BLaER1 treated with 17β-estradiol and CSF1 and Interleukin-3, amounts not matched to agents 10 nM and 100 nM (cell line): ENCODE results near the gene SLC35D2.
"Not testable (repeated sequence)": the region's sequence is repeated elsewhere in the genome, so short reads cannot be mapped to it uniquely, and the experiment has no call there.

Experiments
- H3K27ac ChIP-seq, 11 experiments: shearing (Covaris generic); formaldehyde crosslinking; 2 replicates each; pipeline ENCODE4 v1.8.1; 2022
- H3K27me3 ChIP-seq, 11 experiments: shearing (Covaris generic); formaldehyde crosslinking; 2 replicates each; pipeline ENCODE4 v1.8.1; 2022
- H3K36me3 ChIP-seq, 11 experiments: shearing (Covaris generic); formaldehyde crosslinking; 2 replicates each; pipeline ENCODE4 v1.8.1; 2022
- H3K4me1 ChIP-seq, 10 experiments: shearing (Covaris generic); formaldehyde crosslinking; 2 replicates each; pipeline ENCODE4 v1.8.1; 2022
- H3K4me2 ChIP-seq, 11 experiments: shearing (Covaris generic); formaldehyde crosslinking; 2 replicates each; pipeline ENCODE4 v1.8.1; 2022
- H3K4me3 ChIP-seq, 10 experiments: shearing (Covaris generic); formaldehyde crosslinking; 2 replicates each; pipeline ENCODE4 v1.8.1; 2022
- H3K9ac ChIP-seq, 11 experiments: shearing (Covaris generic); formaldehyde crosslinking; 2 replicates each; pipeline ENCODE4 v1.8.1; 2022
- H3K9me3 ChIP-seq, 11 experiments: shearing (Covaris generic); formaldehyde crosslinking; replicated peaks in 1 of 11; 2 replicates each; pipeline ENCODE4 v1.8.1; 2022
- H4K20me1 ChIP-seq, 11 experiments: shearing (Covaris generic); formaldehyde crosslinking; 2 replicates each; pipeline ENCODE4 v1.8.1; 2022
- Cebpa-rat ChIP-seq, 11 experiments: shearing (Covaris generic); IDR thresholded peaks; 2 replicates each; pipeline ENCODE4 v1.8.1; 2022

SLC35D2 gene

DNA sequence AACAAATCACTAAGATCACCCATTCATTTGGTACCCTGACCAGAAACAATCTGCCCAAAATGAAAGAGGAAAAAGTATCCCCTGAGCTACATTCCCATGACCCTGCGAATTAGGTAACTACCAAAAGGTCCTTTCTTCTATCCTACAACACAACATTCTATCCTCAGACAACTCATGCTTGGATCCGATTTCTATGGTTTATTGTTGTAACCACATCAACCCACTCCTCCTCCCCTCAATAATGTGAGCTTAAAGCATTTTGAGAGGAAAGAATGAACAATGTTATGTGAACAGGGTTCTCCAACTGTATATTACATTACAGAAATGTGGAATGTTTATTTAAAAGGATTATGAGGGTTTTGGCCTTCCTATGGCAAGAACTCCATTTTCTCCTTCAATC, 4.0 kb downstream of the SLC35D2 start:
- Histone ChIP-seq H4K20me1 (no peaks in the 10 kb centered on the region; a peak in 3 of 22 replicates), H3K9me3 (no peaks in the 10 kb centered on the region), H3K4me2 (no peak overlapping the region), H3K27ac (no peak overlapping the region), H3K27me3 (peaks cover 11 to 21% (median 19%) of the 10 kb centered on the region in 11 experiments; a peak in 20 of 22 replicates), H3K9ac (no peak overlapping the region), H3K4me3 (no peak overlapping the region), H3K4me1 (peaks cover 0 to 16% (median 9%) of the 10 kb centered on the region in 10 experiments; a peak in 13 of 20 replicates), H3K36me3 (peaks cover 0 to 6% (median 0%) of the 10 kb centered on the region in 11 experiments; a peak in 2 of 22 replicates)
- TF ChIP-seq Cebpa-rat (IDR thresholded peaks at IDR 0.05) = no peak

DNA sequence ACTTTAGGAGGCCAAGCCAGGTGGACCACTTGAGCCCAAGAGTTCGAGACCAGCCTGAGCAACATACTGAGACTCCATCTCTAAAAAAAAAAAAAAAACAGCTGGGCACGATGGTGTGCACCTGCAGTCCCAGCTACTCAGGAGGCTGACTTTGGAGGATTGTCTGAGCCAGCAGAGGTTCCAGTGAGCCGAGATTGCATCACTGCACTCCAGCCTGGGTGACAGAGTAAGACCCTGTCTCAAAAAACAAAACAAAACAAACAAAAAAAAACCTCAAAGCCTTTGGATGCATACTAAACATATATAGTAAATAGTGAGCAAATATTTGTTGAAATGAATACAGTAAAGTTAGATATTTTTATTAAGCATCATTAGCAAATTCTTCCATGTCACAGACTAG, 5.3 kb downstream of the SLC35D2 start:
- H3K27me3 ChIP-seq = peaks cover 4 to 8% (median 7%) of the 10 kb centered on the region in 11 experiments; a peak in 18 of 22 replicates
- H3K4me1 ChIP-seq = peaks cover 0 to 14% (median 0%) of the 10 kb centered on the region in 10 experiments; a peak in 3 of 20 replicates
- no peak for TF ChIP-seq Cebpa-rat (IDR thresholded peaks at IDR 0.05)
- H3K9ac ChIP-seq = no peak overlapping the region
- H3K36me3 ChIP-seq = no peaks in the 10 kb centered on the region
- H3K4me2 ChIP-seq = no peak overlapping the region
- H3K4me3 ChIP-seq = no peak overlapping the region
- H3K27ac ChIP-seq = no peak overlapping the region
- H3K9me3 ChIP-seq = no peaks in the 10 kb centered on the region
- no peaks in the 10 kb centered on the region; a peak in 1 of 22 replicates for H4K20me1 ChIP-seq

DNA sequence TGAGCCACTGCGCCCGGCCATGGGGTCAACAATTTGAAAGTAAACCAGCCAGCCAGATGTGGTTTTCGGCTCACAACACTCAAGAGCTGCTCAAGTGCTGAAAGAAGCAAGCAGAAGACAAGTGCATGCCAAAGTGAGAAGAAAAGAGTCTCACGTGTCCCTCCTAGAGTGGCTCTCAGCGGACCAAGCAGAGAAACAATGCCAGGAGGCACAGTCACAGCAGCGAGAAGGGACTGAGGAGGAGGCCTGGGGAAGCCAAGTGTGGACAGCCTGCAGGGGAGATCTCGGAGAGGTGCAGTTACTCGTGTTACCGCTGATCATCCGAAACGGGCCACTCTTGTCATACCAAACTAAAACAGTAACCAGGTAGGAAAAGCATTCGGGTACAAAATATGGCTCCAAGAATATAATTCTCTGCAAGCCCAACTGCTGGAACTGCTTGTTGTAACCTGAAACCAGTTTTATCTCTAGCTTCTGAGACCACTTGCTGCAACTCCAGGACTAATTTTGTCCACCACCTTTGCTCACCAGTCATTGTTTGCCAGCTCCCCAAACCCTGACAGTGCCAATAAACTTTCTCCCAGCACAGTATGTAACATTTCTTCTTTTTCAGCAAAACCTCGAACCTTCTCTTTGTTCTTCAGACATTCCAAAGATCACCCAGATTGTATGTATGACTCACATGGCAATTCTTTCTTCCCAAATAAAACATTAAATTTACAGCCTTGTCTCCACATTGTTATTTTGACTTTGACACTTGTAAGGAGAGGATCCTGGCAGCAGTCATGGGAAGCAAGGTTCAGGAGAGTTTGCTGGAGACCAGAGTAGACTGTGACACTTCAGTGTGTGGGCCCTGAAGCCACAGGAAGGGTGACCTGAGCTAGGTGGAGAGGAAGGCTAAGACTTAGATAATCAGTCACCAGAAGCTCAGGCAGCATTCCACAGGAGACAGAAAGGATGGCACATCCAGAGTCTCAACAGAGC, 6.3 kb downstream of the SLC35D2 start:
- no peaks in the 10 kb centered on the region for H3K27me3 ChIP-seq
- no peak overlapping the region for H3K4me2 ChIP-seq
- no peaks in the 10 kb centered on the region for H4K20me1 ChIP-seq
- no peak overlapping the region for H3K9ac ChIP-seq
- no peak for TF ChIP-seq Cebpa-rat (IDR thresholded peaks at IDR 0.05)
- H3K36me3 ChIP-seq = no peaks in the 10 kb centered on the region
- H3K4me1 ChIP-seq = peaks cover 0 to 4% (median 0%) of the 10 kb centered on the region in 10 experiments; a peak in 2 of 20 replicates
- H3K4me3 ChIP-seq = no peak overlapping the region
- H3K27ac ChIP-seq = no peak overlapping the region
- H3K9me3 ChIP-seq = no peaks in the 10 kb centered on the region

DNA sequence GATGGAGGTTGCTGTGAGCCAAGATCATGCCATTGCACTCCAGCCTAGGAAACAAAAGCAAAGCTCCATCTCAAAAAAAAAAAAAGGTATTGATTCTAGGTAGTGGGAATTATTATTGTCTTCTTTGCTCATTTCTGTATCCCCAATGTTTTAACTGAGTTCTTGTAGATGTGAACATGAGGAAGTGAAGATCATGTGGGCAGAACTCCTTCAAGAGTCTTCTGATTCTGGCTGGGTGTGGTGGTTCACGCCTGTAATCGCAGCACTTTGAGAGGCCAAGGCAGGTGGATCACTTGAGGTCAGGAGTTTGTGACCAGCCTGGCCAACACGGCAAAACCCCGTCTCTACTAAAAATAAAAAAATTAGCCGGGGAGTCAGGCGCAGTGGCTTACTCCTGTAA, 8.0 kb downstream of the SLC35D2 start:
- not testable (repeated sequence) for H3K27me3 ChIP-seq, H3K4me3 ChIP-seq, H3K9ac ChIP-seq, H3K36me3 ChIP-seq, H3K4me2 ChIP-seq, H3K4me1 ChIP-seq, H3K27ac ChIP-seq, H4K20me1 ChIP-seq, H3K9me3 ChIP-seq

DNA sequence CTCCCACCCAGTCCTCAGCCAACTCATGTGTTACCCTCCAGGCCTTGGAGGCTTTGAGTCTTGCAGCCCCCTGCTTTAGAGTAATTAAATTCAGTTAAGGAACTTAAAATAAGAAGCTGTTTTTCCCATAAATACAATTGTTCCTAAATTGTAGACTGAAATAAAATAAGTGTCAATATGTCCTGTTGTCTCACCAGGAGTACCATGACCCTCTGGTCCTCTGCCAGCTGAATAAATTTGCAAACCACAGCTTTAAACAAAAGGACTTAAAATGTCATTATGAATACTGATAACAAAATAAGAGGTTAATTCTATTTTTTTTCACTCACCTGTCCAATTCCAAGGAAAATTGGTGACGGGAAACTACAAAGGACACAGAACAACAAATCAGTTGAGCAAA, 15.6 kb downstream of the SLC35D2 start:
- TF ChIP-seq Cebpa-rat (IDR thresholded peaks at IDR 0.05) = no peak
- no peak overlapping the region for H3K4me3 ChIP-seq
- no peak overlapping the region for H3K27ac ChIP-seq
- H3K9me3 ChIP-seq = no peaks in the 10 kb centered on the region
- H4K20me1 ChIP-seq = no peaks in the 10 kb centered on the region
- H3K4me2 ChIP-seq = no peak overlapping the region
- H3K27me3 ChIP-seq = no peaks in the 10 kb centered on the region
- H3K4me1 ChIP-seq = no peaks in the 10 kb centered on the region
- H3K36me3 ChIP-seq = peaks cover 0 to 14% (median 0%) of the 10 kb centered on the region in 11 experiments; a peak in 2 of 22 replicates
- no peak overlapping the region for H3K9ac ChIP-seq

DNA sequence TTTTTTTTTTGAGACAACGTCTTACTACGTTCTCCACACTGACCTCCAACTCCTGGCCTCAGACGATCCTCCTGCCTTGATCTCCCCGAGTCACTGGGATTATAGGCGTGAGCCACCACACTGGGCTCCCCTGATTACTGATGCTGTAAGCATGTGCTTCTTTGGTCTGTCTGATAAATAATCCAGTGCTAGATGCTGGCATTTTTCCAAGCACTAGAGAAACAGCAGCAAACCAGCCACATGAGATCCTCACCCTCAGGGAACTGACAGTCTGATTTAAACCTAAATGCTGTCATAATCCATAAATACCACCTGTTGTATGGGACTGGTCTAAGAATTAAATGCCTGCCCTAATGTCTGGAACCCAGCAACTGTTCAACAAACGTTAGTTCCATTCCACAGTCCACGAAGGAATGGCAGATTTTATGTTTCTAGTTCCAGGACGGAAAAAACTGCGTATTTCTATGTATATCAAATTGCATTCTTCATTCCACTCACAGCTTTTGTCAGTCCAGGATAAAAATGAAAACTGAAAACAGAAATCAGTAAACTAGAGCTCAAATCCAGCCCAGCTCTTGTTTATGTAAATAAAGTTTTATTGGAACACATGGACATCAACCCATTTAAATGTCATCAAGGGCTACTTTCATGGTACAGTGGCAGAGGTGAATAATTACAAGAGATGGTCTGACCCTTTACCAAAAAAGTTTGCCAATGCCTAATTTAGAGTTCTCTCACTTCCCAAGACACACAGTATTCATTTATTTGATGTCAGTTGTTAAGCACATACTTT, 20.1 kb downstream of the SLC35D2 start:
- Histone ChIP-seq H3K9me3 (no peaks in the 10 kb centered on the region), H3K4me1 (no peaks in the 10 kb centered on the region), H3K4me3 (no peak overlapping the region), H3K4me2 (no peak overlapping the region), H3K36me3 (peaks cover 0 to 18% (median 0%) of the 10 kb centered on the region in 11 experiments; a peak in 2 of 22 replicates), H3K9ac (no peak overlapping the region), H3K27me3 (no peaks in the 10 kb centered on the region), H4K20me1 (no peaks in the 10 kb centered on the region), H3K27ac (no peak overlapping the region)
- no peak for TF ChIP-seq Cebpa-rat (IDR thresholded peaks at IDR 0.05)

DNA sequence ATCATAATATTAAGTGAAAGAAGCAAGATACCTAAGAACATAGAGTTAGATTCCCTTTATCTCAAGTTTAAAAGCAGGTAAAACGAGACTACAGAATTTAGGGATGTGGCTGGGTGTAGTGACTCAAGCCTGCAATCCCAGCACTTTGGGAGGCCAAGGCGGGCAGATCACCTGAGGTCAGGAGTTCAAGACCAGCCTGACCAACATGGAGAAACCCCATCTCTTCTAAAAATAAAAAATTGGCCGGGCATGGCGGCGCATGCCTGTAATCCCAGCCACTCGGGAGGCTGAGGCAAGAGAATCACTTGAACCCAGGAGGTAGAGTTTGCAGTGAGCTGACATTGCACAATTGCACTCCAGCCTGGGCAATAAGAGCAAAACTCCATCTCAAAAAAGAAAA, 21.4 kb downstream of the SLC35D2 start:
- H3K36me3 ChIP-seq = peaks cover 0 to 21% (median 0%) of the 10 kb centered on the region in 11 experiments; a peak in 2 of 22 replicates
- not testable (repeated sequence) for H3K9me3 ChIP-seq, H3K4me3 ChIP-seq, H3K27me3 ChIP-seq, H3K27ac ChIP-seq, H4K20me1 ChIP-seq, H3K4me1 ChIP-seq, H3K9ac ChIP-seq, H3K4me2 ChIP-seq

DNA sequence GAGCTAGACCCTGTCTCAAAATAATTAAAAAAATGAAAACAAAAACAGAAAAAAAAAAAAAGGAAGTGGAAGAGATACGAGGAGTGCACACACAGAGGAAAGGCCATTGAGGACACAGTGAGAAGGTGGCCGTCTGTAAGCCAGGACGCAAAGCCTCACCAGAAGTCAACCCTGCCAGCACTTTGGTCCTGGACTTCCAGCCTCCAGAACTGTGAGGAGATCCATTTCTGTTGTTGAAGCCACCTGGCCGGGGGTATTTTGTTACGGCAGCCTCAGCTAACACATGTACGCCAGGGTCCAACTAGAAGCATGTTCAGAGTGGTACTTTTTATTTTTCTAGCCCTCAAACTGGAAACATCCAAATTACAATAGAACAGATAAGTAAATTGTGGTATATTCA, 21.8 kb downstream of the SLC35D2 start:
- Histone ChIP-seq H3K4me3 (no peak overlapping the region), H3K9me3 (no peaks in the 10 kb centered on the region)

DNA sequence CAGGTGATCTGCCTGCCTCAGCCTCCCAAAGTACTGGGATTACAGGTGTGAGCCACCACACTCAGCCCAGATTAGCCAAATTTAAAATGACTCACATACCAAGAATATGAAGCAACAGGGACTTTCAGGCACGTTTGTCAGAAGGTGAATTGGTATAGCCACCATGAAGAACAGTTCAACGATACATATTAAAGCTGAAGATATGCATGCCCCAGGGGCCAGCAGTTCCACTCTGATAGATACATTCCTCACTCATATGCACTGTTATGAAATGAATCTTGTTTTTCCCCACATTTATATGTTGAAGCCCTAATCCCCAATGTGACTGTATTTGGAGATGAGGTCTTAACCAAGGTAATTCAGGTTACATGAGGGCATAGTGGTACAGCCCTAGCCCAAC, 22.5 kb downstream of the SLC35D2 start:
- H3K9me3 ChIP-seq = no peaks in the 10 kb centered on the region
- H3K9ac ChIP-seq = no peak overlapping the region
- H3K4me2 ChIP-seq = no peak overlapping the region
- no peaks in the 10 kb centered on the region for H3K27me3 ChIP-seq
- H3K4me3 ChIP-seq = no peak overlapping the region
- no peak for TF ChIP-seq Cebpa-rat (IDR thresholded peaks at IDR 0.05)
- H3K36me3 ChIP-seq = peaks cover 0 to 28% (median 0%) of the 10 kb centered on the region in 11 experiments; a peak in 3 of 22 replicates
- H4K20me1 ChIP-seq = no peaks in the 10 kb centered on the region
- no peak overlapping the region for H3K27ac ChIP-seq
- H3K4me1 ChIP-seq = no peaks in the 10 kb centered on the region

More for the DNA sequence above, 21.8 kb downstream of the SLC35D2 start:
- no peaks in the 10 kb centered on the region for H4K20me1 ChIP-seq
- peaks cover 0 to 24% (median 0%) of the 10 kb centered on the region in 11 experiments; a peak in 3 of 22 replicates for H3K36me3 ChIP-seq
- H3K27me3 ChIP-seq = no peaks in the 10 kb centered on the region
- no peak overlapping the region for H3K4me2 ChIP-seq
- no peak overlapping the region for H3K9ac ChIP-seq
- no peak overlapping the region for H3K27ac ChIP-seq
- no peak for TF ChIP-seq Cebpa-rat (IDR thresholded peaks at IDR 0.05)
- no peaks in the 10 kb centered on the region for H3K4me1 ChIP-seq

DNA sequence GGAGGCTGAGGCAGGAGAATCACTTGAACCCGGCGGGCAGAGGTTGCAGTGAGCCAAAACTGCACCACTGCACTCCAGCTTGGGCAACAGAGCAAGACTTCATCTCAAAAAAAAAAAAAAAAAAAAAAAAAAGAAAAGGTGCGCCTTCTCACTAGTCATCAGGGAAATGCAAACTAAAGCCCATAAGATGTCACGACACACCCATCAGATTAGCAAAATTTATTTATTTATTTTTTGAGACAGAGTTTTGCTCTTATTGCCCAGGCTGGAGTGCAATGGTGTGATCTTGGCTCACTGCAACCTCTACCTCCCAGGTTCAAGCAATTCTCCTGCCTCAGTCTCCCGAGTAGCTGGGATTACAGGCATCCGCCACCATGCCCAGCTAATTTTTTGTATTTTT, 23.0 kb downstream of the SLC35D2 start:
- H3K4me3 ChIP-seq, H3K9ac ChIP-seq, H3K9me3 ChIP-seq, H3K4me2 ChIP-seq, H3K27me3 ChIP-seq, H4K20me1 ChIP-seq, H3K4me1 ChIP-seq, H3K27ac ChIP-seq: not testable (repeated sequence)
- peaks cover 0 to 28% (median 0%) of the 10 kb centered on the region in 11 experiments; a peak in 3 of 22 replicates for H3K36me3 ChIP-seq
